Measurements from ENCODE around the gene CLP1.

- TF ChIP-seq POLR2A (IDR thresholded peaks at IDR 0.05; ENCODE audit: low read length) (no peak), GATA1 (IDR thresholded peaks at IDR 0.05; ENCODE audit: low read depth, low read length) (no peak)
Observed at GRCh38 chr11:57652662-57653061, 4.9 kb upstream of the CLP1 start.
